Left renal cortex interstitium (tissue), 4 donors: ENCODE data around the gene UTS2. TPM values are rescaled to one million over a fixed set of nuclear protein-coding genes. Genes with fewer than 3 reads are reported as not detected.

Experiments
- DNase-seq, 4 donors: peaks; one replicate each; pipeline ENCODE4 v3.0.0-alpha.2; 2013; ENCODE audit warnings: low read depth in 4 of 4, low spot score in 2 of 4, missing footprints in 1 of 4
- polyA plus RNA-seq, 4 donors: library from polyadenylated mRNA; unstranded; fragments of 120-200 nt; gene quantifications; one replicate each; pipeline ENCODE4 v1.2.1, GENCODE V29; 2013; ENCODE audit not compliant: insufficient read length in 4 of 4

UTS2 gene
- polyA plus RNA-seq, 4 donors: 0.61 TPM; not detected in 3

DNA sequence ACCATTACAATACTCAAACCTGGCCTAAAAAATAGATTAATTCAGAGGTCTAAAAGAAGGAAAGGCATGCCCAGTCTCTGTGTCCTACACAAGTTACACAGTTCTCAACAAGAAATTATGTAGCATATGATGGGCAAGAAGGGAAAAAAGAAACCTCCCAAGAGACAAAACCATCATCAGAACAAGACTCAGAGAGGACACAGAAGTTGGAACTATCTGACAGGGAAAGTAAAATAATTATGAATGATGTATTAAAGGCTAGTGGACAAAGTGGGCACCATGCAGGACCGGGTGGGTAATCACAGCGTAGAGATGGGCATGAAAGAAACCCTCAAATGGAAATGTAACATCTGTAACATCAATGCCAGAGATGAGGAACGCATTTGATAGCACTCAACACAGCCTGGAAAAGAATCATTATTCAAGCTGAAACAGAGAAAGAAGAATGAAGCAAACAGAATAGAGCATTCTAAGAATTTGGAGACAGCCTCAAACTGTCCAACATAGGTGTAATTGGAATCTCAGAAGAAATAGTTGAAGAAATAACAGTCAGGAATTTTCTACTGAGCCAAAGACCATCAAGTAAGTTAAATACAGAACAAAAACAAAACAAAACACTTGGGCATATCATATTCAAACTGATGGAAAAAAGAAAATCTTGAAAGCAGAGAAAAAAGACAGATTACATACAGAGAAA, 39.0 kb downstream of the UTS2 start:
- DNase-seq: no peak

DNA sequence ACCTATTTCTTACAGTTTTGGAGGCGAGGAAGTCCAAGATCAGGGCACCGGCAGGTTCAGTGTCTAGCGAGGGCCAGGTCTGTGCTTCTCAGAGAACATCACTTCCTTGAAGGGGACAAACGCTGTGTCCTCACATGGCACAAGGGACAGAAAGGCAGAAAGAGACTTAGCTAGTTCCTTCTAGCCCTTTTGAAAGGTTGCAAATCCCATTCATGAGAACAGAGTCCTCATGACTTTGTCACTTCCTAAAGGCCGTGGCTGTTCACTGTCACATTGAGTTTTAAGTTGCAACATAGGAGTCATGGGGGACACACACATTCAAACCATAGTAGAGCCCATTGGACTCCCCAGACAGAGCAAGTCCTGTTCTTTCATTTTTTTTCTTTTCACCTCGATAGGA, 41.4 kb downstream of the UTS2 start:
- DNase-seq: no peak

DNA sequence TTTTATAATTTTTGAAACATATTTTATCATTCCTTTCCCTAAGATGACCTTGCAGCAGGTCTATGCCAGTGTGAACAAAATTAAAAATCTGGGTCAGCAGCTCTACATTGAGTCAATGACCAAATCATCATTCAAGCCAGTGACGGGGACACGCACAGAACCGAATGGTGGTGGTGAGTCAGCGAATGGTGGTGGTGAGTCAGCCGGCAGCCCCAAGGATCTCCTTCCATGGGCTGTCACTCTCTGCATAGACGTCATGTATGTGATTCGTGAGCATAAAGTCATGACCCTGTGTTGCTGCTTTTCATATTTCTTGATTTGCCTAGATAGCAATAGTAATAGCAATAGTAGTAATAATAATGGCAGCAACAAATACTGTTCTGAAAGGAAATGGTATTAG, 42.5 kb downstream of the UTS2 start:
- DNase-seq: no peak

DNA sequence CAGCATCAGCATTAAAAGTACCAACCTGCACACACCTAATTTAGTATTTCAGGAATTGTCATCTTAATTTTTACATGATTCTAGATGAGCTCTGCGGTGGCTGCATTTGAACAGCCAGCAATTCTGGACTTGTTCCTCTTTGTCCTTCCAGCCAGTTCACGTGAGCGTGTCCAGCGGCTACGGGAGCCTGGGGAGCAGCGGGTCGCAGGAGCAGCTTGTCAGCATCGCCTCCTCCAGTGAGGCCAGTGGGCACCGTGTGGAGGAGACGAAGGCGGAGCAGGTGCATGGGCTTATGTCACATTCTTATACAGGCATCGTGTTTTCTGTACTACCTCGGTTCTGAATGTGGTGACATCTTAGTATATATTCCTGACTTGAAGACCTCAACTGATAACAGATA, 43.1 kb downstream of the UTS2 start:
- DNase-seq: no peak

DNA sequence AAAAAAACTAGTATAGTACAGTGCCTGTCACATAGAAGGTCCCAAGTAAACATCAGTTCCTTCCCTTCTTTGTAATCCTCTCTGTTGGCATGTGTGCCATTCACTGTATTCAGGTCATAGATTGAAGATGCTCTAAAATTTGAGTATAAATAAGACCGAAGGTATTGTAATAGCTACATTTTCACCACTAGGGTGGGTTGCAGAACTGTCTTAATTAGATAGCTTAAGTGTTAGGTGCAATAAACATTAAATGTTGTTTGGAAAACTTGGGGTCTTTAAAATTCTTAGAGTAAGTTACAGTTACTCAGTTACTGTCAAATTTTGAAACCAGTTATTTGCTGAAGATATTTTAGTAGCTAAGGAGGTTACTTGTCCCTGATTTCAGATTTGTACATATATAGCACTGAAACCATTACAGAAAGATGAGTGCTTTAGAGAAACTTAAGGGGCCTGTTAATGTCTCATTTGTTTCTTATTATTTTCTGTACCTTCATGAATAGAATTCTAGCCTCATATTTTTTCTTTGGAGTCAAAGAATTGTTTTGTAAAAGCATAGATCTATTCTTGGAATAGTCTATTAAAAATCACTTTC, 44.5 kb downstream of the UTS2 start:
- DNase-seq: no peak

DNA sequence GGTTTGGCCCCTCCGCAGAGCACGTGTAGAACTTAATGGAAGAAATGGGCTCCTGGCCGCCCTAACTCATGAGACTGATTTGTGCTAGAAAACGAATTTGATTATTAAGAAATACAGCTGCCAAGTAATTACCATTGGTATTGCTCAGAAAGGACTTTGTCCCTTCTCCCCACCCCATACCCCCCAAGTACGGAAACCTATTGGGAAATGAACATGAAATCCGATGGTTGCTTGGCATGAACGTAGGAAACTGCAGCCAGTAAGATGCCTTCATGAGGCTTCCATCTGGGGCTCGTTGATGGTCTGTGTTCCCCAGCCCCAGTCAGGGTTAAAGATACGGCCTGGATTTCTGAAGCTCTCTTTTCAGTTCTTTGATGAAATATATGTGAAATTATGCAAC, 47.4 kb downstream of the UTS2 start:
- no peak for DNase-seq

Other genes starting within 250 kb of the UTS2 start
- gene VAMP3, start 81.8 kb downstream of the UTS2 start, polyA plus RNA-seq: 100 to 1,000 TPM in 2 of 4 donors, 10 to 100 TPM in 2; 93.9 to 108 (median 101) TPM
- 10 to 100 TPM; 11.5 to 16.5 (median 14.3) TPM for gene PER3, start 68.8 kb downstream of the UTS2 start, polyA plus RNA-seq
- gene TNFRSF9, start 87.8 kb upstream of the UTS2 start, polyA plus RNA-seq: under 1 TPM; 0.10 to 0.17 (median 0.15) TPM
- gene PARK7, start 108.6 kb upstream of the UTS2 start, polyA plus RNA-seq: 100 to 1,000 TPM; 280 to 378 (median 329) TPM
- 10 to 100 TPM; 18.9 to 24.8 (median 20.6) TPM for gene ERRFI1, start 173.2 kb upstream of the UTS2 start, polyA plus RNA-seq